Measurements from ENCODE around the gene NSD2. TPM values are rescaled to one million over a fixed set of nuclear protein-coding genes. Genes with fewer than 3 reads are reported as not detected.

NSD2 gene
- polyA plus RNA-seq, 1 donor from 2014 or later, result 51.6 TPM

DNA sequence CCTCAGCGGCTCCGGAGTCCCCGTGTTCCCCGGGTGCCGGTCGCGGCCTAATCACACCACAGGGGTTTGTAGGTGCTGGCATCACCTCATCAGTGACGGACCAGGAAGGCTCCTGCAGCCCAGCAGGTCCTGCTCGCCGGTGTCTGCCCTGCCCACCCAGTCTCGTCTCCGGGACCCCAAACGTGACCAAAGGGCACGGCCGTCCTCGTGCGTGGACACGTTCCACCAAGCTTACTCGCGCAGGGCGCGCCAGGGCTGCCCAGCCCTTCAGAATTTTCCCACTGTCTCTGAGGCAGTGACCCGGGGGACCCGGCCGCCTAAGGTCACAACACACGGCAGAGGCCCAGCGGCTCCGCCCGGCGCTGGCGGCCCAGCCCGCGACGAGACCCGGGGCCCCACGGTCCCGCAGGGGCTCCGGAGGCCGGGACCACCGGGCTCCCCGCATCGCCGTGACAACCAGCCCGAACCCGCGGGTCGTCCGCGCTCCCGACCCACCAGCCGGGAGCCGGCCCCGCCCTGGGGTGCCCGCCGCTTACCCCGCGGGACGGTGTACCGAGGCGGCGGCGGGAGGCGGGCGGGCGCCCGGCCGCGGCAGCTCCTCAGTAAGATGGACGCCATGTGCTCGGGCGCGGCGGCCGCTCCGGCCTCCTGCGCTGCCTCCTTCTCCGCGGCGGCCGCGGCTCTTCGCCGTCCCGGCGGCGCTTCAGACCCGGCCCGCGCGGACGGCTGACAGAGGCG lies 15.7 kb upstream of the NSD2 start:
- H3K27me3 ChIP-seq (ENCODE audit: insufficient read depth, low read depth, low read length), result no peaks in the 10 kb centered on the region
- peak; percentile 92 for TF ChIP-seq MXI1 (conservative IDR thresholded peaks at IDR 0.05; ENCODE audit: poor library complexity, severe bottlenecking)
- TF ChIP-seq, protein P1, sequence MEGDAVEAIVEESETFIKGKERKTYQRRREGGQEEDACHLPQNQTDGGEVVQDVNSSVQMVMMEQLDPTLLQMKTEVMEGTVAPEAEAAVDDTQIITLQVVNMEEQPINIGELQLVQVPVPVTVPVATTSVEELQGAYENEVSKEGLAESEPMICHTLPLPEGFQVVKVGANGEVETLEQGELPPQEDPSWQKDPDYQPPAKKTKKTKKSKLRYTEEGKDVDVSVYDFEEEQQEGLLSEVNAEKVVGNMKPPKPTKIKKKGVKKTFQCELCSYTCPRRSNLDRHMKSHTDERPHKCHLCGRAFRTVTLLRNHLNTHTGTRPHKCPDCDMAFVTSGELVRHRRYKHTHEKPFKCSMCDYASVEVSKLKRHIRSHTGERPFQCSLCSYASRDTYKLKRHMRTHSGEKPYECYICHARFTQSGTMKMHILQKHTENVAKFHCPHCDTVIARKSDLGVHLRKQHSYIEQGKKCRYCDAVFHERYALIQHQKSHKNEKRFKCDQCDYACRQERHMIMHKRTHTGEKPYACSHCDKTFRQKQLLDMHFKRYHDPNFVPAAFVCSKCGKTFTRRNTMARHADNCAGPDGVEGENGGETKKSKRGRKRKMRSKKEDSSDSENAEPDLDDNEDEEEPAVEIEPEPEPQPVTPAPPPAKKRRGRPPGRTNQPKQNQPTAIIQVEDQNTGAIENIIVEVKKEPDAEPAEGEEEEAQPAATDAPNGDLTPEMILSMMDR (IDR thresholded peaks at IDR 0.05; ENCODE audit: poor library complexity, severe bottlenecking), result no peak
- no peak for TF ChIP-seq SMC3 (conservative IDR thresholded peaks at IDR 0.05; ENCODE audit: poor library complexity)
- TF ChIP-seq, protein P2, sequence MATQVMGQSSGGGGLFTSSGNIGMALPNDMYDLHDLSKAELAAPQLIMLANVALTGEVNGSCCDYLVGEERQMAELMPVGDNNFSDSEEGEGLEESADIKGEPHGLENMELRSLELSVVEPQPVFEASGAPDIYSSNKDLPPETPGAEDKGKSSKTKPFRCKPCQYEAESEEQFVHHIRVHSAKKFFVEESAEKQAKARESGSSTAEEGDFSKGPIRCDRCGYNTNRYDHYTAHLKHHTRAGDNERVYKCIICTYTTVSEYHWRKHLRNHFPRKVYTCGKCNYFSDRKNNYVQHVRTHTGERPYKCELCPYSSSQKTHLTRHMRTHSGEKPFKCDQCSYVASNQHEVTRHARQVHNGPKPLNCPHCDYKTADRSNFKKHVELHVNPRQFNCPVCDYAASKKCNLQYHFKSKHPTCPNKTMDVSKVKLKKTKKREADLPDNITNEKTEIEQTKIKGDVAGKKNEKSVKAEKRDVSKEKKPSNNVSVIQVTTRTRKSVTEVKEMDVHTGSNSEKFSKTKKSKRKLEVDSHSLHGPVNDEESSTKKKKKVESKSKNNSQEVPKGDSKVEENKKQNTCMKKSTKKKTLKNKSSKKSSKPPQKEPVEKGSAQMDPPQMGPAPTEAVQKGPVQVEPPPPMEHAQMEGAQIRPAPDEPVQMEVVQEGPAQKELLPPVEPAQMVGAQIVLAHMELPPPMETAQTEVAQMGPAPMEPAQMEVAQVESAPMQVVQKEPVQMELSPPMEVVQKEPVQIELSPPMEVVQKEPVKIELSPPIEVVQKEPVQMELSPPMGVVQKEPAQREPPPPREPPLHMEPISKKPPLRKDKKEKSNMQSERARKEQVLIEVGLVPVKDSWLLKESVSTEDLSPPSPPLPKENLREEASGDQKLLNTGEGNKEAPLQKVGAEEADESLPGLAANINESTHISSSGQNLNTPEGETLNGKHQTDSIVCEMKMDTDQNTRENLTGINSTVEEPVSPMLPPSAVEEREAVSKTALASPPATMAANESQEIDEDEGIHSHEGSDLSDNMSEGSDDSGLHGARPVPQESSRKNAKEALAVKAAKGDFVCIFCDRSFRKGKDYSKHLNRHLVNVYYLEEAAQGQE (IDR thresholded peaks at IDR 0.05; ENCODE audit: borderline replicate concordance), result no peak
- H3K4me3 ChIP-seq (ENCODE audit: low read length), result peak overlapping the region; percentile 98
- H3K79me2 ChIP-seq (replicated peaks; ENCODE audit: insufficient read depth, low read length), result peaks cover 13% of the 10 kb centered on the region
- no peaks in the 10 kb centered on the region for H3K9me3 ChIP-seq (ENCODE audit: low read length)
- no peaks in the 10 kb centered on the region for H4K20me1 ChIP-seq (ENCODE audit: insufficient read depth)
- H3F3A ChIP-seq (ENCODE audit: insufficient read depth, low read length, poor library complexity, severe bottlenecking), result no peaks in the 10 kb centered on the region
- peak overlapping the region; percentile 37 for H3K4me2 ChIP-seq (ENCODE audit: low read length)
- H3K9ac ChIP-seq (ENCODE audit: low read length), result peak overlapping the region; percentile 74
- H3K27ac ChIP-seq (ENCODE audit: low read length), result no peak overlapping the region
- no peaks in the 10 kb centered on the region for H3K9me2 ChIP-seq (ENCODE audit: insufficient read depth, low read length)
- no peaks in the 10 kb centered on the region for H3K36me3 ChIP-seq (ENCODE audit: insufficient read depth, low read length)
- H2AFZ ChIP-seq (ENCODE audit: low read depth, low read length), result no peak overlapping the region

DNA sequence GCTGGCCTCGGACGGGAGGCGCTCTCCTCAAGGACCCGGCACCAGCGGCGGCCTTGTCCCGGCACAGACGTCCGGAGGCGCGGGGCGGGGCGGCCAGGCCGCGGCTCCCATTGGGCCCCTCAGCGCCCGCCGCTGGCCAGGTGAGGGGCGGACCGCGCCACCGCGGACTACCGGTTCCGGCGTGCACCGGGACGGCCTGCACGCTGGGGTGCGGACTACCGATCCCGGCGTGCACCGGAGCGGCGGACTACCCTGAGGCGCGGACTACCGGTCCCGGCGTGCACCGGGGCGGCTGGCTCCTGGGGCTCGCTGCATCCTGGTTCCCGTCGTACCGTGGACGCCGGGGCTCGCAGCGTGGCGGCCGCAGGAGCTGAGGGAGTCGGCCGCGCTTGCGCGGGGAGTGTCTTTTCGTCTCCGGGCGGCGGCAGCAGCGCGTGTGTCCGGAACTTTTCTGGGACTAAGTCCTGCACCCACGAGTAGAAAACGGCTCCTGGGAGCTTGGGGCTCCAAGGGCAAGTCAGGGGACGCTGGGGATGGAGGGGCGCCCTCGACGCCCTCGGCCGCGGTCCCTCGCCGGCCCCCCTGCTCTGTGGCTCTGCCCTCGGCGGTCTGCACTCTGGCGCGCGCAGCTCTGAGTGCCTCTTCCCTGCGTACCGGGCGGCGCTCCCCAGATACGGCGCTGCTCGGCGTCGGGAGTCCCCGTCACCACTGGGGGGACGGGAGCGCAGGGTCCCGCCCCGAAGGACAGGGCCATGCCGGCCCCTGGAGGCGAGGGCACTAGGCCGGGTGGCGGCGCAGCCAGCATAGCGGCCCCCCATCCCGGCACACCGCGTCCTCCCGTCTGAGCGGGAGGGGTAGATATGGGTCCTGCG lies 14.9 kb upstream of the NSD2 start, which contains the start of gene LETM1:
Gene LETM1 (minus strand): TSS at position 86 of the 872 bp plus-strand sequence. CDS start 206 bp downstream, outside the sequence.
- H3F3A ChIP-seq (ENCODE audit: insufficient read depth, low read length, poor library complexity, severe bottlenecking), result no peaks in the 10 kb centered on the region
- no peaks in the 10 kb centered on the region for H3K36me3 ChIP-seq (ENCODE audit: insufficient read depth, low read length)
- no peaks in the 10 kb centered on the region for H4K20me1 ChIP-seq (ENCODE audit: insufficient read depth)
- peaks cover 13% of the 10 kb centered on the region for H3K79me2 ChIP-seq (replicated peaks; ENCODE audit: insufficient read depth, low read length)
- H3K4me3 ChIP-seq (ENCODE audit: low read length), result peak within 1 kb of the TSS; percentile 98
- H3K9me3 ChIP-seq (ENCODE audit: low read length), result no peaks in the 10 kb centered on the region
- peak within 1 kb of the TSS; percentile 74 for H3K9ac ChIP-seq (ENCODE audit: low read length)
- H3K27ac ChIP-seq (ENCODE audit: low read length), result peak within 1 kb of the TSS; percentile 44
- no peaks in the 10 kb centered on the region for H3K27me3 ChIP-seq (ENCODE audit: insufficient read depth, low read depth, low read length)
- peak within 1 kb of the TSS; percentile 48 for H3K4me2 ChIP-seq (ENCODE audit: low read length)
- no peaks in the 10 kb centered on the region for H3K9me2 ChIP-seq (ENCODE audit: insufficient read depth, low read length)
- TF ChIP-seq, protein P1 (IDR thresholded peaks at IDR 0.05; ENCODE audit: poor library complexity, severe bottlenecking), result peak; percentile 31
- TF ChIP-seq POLR2AphosphoS5 (IDR thresholded peaks at IDR 0.05) (peak; percentile 54), EP300 (conservative IDR thresholded peaks at IDR 0.05; ENCODE audit: poor library complexity, severe bottlenecking) (no peak), MXI1 (conservative IDR thresholded peaks at IDR 0.05; ENCODE audit: poor library complexity, severe bottlenecking) (peak; percentile 86), EZH2 (IDR thresholded peaks at IDR 0.05; ENCODE audit: borderline replicate concordance, insufficient read depth, low read length, poor library complexity, severe bottlenecking) (no peak), SMC3 (conservative IDR thresholded peaks at IDR 0.05; ENCODE audit: poor library complexity) (peak; percentile 14), RAD21 (conservative IDR thresholded peaks at IDR 0.05) (no peak)
- TF ChIP-seq, protein P2 (IDR thresholded peaks at IDR 0.05; ENCODE audit: borderline replicate concordance), result no peak
- peak within 1 kb of the TSS; percentile 51 for H2AFZ ChIP-seq (ENCODE audit: low read depth, low read length)
